IMR-90 (cell line): ENCODE results near the gene TMEM181. TPM values are rescaled to one million over a fixed set of nuclear protein-coding genes. Genes with fewer than 3 reads are reported as not detected.

Experiments
- ATAC-seq: fragments of 200-7000 bp; cut with Tn5 transposase; 2 replicates; pipeline ENCODE4 v1.9.1; 2020; ENCODE audit warnings: low read depth, mild to moderate bottlenecking, moderate library complexity
- BruUV-seq: library from RNA; stranded (reverse); fragments of 400-500 nt; replicated peaks from 2 replicates; lab custom pipeline; 2021; lab: Mats Ljungman, UMichigan
- CTCF ChIA-PET: fragments of 300-600 bp; formaldehyde crosslinking; extraction: SDS; loops from one replicate; lab custom pipeline; 2021; ENCODE audit warnings: antibody characterized with exemption; lab: Yijun Ruan, JAX
- POLR2A ChIA-PET: fragments of 300-600 bp; sonication (Branson Sonifier 250); formaldehyde crosslinking; loops from one replicate; lab custom pipeline; 2022; ENCODE audit warnings: antibody characterized with exemption; ENCODE audit not compliant: unreplicated experiment; lab: Charles Lee
- DNase-seq: peaks from one replicate; pipeline ENCODE4 v3.0.0; 2013
- H2AFZ ChIP-seq: replicated peaks from 2 replicates; pipeline ENCODE3; 2013; ENCODE audit warnings: low read length, mild to moderate bottlenecking; ENCODE audit not compliant: poor library complexity
- H2AK5ac ChIP-seq: 2 replicates; pipeline ENCODE4 v1.6.1; 2013; ENCODE audit warnings: low read depth, low read length, inconsistent platforms
- H2AK9ac ChIP-seq: replicated peaks from 2 replicates; pipeline ENCODE3; 2013; ENCODE audit warnings: mild to moderate bottlenecking, low read depth, low read length, moderate library complexity; ENCODE audit not compliant: poor library complexity
- H2BK120ac ChIP-seq: 2 replicates; pipeline ENCODE4 v1.6.1; 2013; ENCODE audit warnings: low read depth, low read length, inconsistent platforms
- H2BK15ac ChIP-seq: 3 replicates; pipeline ENCODE4 v1.6.1; 2013; ENCODE audit warnings: low read depth, low read length, inconsistent platforms
- H2BK20ac ChIP-seq: 2 replicates; pipeline ENCODE4 v1.6.1; 2013; ENCODE audit warnings: low read depth, mild to moderate bottlenecking, inconsistent platforms, low read length, moderate library complexity
- H2BK5ac ChIP-seq: 2 replicates; pipeline ENCODE4 v1.6.1; 2013; ENCODE audit warnings: mild to moderate bottlenecking, low read depth, low read length, inconsistent platforms; ENCODE audit not compliant: poor library complexity, severe bottlenecking
- H3K14ac ChIP-seq: replicated peaks from 2 replicates; pipeline ENCODE4 v1.6.1; 2013; ENCODE audit warnings: low read depth, low read length, inconsistent platforms
- H3K18ac ChIP-seq: 2 replicates; pipeline ENCODE4 v1.6.1; 2013; ENCODE audit warnings: low read depth, low read length, control low read depth
- H3K23ac ChIP-seq: 2 replicates; pipeline ENCODE4 v1.6.1; 2013; ENCODE audit warnings: low read depth, low read length, inconsistent platforms
- H3K27ac ChIP-seq: 2 replicates; pipeline ENCODE4 v1.5.1; 2013; ENCODE audit warnings: mild to moderate bottlenecking, control low read depth, low read length; ENCODE audit not compliant: insufficient read depth
- H3K27me3 ChIP-seq: 2 replicates; pipeline ENCODE4 v1.6.1; 2013; ENCODE audit warnings: low read length; ENCODE audit not compliant: control insufficient read depth, insufficient read depth
- H3K36me3 ChIP-seq: 2 replicates; pipeline ENCODE4 v1.6.1; 2013; ENCODE audit warnings: low read length, mixed read lengths; ENCODE audit not compliant: control insufficient read depth, insufficient read depth
- H3K4ac ChIP-seq: 2 replicates; pipeline ENCODE4 v1.6.1; 2013; ENCODE audit warnings: low read depth, low read length, inconsistent platforms
- H3K4me1 ChIP-seq: 2 replicates; pipeline ENCODE4 v1.6.1; 2013; ENCODE audit warnings: low read length, mixed read lengths; ENCODE audit not compliant: control insufficient read depth, insufficient read depth
- H3K4me2 ChIP-seq: 2 replicates; pipeline ENCODE4 v1.6.1; 2013; ENCODE audit warnings: low read depth, mild to moderate bottlenecking, control low read depth, low read length, moderate library complexity
- H3K4me3 ChIP-seq: 2 replicates; pipeline ENCODE4 v1.5.1; 2013; ENCODE audit warnings: low read depth, mild to moderate bottlenecking, control low read depth, low read length, moderate library complexity; ENCODE audit not compliant: insufficient read depth
- H3K56ac ChIP-seq: 2 replicates; pipeline ENCODE4 v1.6.1; 2013; ENCODE audit warnings: low read length, inconsistent platforms; ENCODE audit not compliant: insufficient read depth; ENCODE audit errors: extremely low read depth
- H3K79me1 ChIP-seq, 2 experiments: 2 replicates each; pipeline ENCODE4 v1.6.1; 2013; ENCODE audit warnings: low read length in 2 of 2, inconsistent platforms in 1 of 2, low read depth in 1 of 2
- H3K9ac ChIP-seq: 2 replicates; pipeline ENCODE4 v1.6.1; 2013; ENCODE audit warnings: low read depth, low read length, control low read depth
- H3K9me1 ChIP-seq: 2 replicates; pipeline ENCODE4 v1.6.1; 2013; ENCODE audit warnings: low read length, inconsistent platforms; ENCODE audit not compliant: insufficient read depth
- H3K9me3 ChIP-seq: 2 replicates; pipeline ENCODE4 v1.6.1; 2013; ENCODE audit warnings: low read length; ENCODE audit not compliant: control insufficient read depth, insufficient read depth
- H4K20me1 ChIP-seq: 2 replicates; pipeline ENCODE4 v1.6.1; 2013; ENCODE audit warnings: low read length, inconsistent platforms; ENCODE audit not compliant: insufficient read depth
- H4K5ac ChIP-seq: 2 replicates; pipeline ENCODE4 v1.6.1; 2013; ENCODE audit warnings: mild to moderate bottlenecking, low read depth, low read length, control low read depth
- H4K8ac ChIP-seq, 2 experiments: 2 replicates each; pipeline ENCODE4 v1.6.1; 2013; ENCODE audit warnings: low read depth in 2 of 2, low read length in 2 of 2, control low read depth in 1 of 2, inconsistent platforms in 1 of 2
- H4K91ac ChIP-seq: 2 replicates; pipeline ENCODE4 v1.6.1; 2013; ENCODE audit warnings: low read depth, low read length, inconsistent platforms; ENCODE audit not compliant: insufficient read depth
- CEBPB ChIP-seq: IDR thresholded peaks from 2 replicates; pipeline ENCODE4 v1.6.1; 2012; ENCODE audit warnings: low read depth, low read length, improper control_type of control experiment
- CHD1 ChIP-seq: IDR thresholded peaks from 2 replicates; pipeline ENCODE4 v1.6.1; 2012; ENCODE audit warnings: low read depth, low read length, improper control_type of control experiment
- ELK1 ChIP-seq: fragments of 150-350 bp; IDR thresholded peaks from 2 replicates; pipeline ENCODE4 v1.6.1; 2016; ENCODE audit warnings: low read depth, mild to moderate bottlenecking, low read length, moderate library complexity, borderline replicate concordance
- MAFK ChIP-seq: IDR thresholded peaks from 2 replicates; pipeline ENCODE4 v1.6.1; 2012; ENCODE audit warnings: low read depth, low read length, improper control_type of control experiment
- MXI1 ChIP-seq: IDR thresholded peaks from 2 replicates; pipeline ENCODE4 v1.6.1; 2012; ENCODE audit warnings: low read depth, mild to moderate bottlenecking, low read length, moderate library complexity, borderline replicate concordance
- RAD21 ChIP-seq: IDR thresholded peaks from 2 replicates; pipeline ENCODE4 v1.6.1; 2012; ENCODE audit warnings: low read length, improper control_type of control experiment
- RCOR1 ChIP-seq: IDR thresholded peaks from 2 replicates; pipeline ENCODE4 v1.6.1; 2012; ENCODE audit warnings: mild to moderate bottlenecking, low read length, improper control_type of control experiment; ENCODE audit not compliant: insufficient replicate concordance
- RFX5 ChIP-seq: IDR thresholded peaks from 2 replicates; pipeline ENCODE4 v1.8.0; 2012; ENCODE audit warnings: low read depth, mild to moderate bottlenecking, low read length, moderate library complexity
- WGBS, 2 experiments: methylation state at CpG; one replicate each; pipeline versions ENCODE4 v1.1.5 to v1.1.7; 2013; ENCODE audit warnings: missing lambda C conversion rate in 2 of 2; ENCODE audit not compliant: insufficient read length in 1 of 2; ENCODE audit errors: extremely low coverage in 2 of 2; 5-methylcytosine and 5-hydroxymethylcytosine counted together
- dilution Hi-C: fragments of 300-500 bp; cut with HindIII; formaldehyde crosslinking; loops from one replicate; pipeline ENCODE4 v1.14.3; 2018; ENCODE audit warnings: low sequenced_read_pairs; ENCODE audit not compliant: unreplicated experiment
- in situ Hi-C: fragments of 300-500 bp; cut with MboI; formaldehyde crosslinking; loops from 3 replicates; pipeline ENCODE4 v1.14.3; 2019; ENCODE audit warnings: low sequenced_read_pairs, inconsistent platforms, mixed read lengths
- intact Hi-C: fragments of 100-400 bp; cut with micrococcal nuclease; formaldehyde crosslinking; loops from 2 replicates; pipeline ENCODE4 v1.10.0; 2022
- polyA plus RNA-seq, 3 experiments: library from polyadenylated mRNA; depleted of rRNA; stranded (reverse); fragments of >200 nt; gene quantifications; 2 replicates each; pipeline ENCODE4 v1.2.3, GENCODE V29; 2012; ENCODE audit warnings: low replicate concordance in 1 of 3
- total RNA-seq: library from RNA; depleted of rRNA; stranded (reverse); fragments of >200 nt; gene quantifications from 2 replicates; pipeline ENCODE4 v1.2.3, GENCODE V29; 2012
- TF ChIP-seq, protein P1 (sequence below): fragments of 150-350 bp; IDR thresholded peaks from 2 replicates; pipeline ENCODE4 v1.6.1; 2017; ENCODE audit warnings: mild to moderate bottlenecking, antibody characterized with exemption, low read length, low read depth
- TF ChIP-seq, protein P2 (sequence below): conservative IDR thresholded peaks from 2 replicates; pipeline ENCODE4 v1.5.1; 2012; ENCODE audit warnings: mild to moderate bottlenecking, low read depth, low read length, improper control_type of control experiment

The TMEM181 gene
- total and polyA plus RNA-seq, 2 of the 4 experiments (the other 2 are of a cell fraction) = 22.8 to 27.8 TPM

DNA sequence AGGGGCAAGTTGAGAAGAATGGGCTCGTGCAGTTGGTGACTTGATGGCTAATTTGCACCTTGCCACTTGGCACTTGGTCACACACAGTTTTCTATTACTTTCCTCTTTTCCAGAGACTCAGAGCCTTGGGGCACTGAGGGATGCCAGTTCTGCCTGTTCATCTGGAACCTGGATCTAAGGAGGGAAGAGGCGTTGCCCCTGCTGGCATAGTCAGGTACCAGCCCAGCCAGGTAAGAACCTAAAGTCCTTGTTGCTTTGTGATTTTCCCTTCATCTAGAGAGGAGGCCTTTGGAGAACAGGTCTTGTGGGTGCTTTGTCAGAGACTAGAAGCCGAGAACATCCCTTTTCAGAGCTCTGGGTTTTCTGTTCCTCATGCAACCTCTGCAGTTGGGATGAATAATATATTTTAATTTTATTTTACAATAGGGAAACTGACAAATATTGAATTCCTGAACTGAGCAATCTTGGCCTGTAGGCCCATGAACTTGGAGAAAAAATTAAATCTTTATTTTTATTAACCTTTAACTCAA is 101.3 kb downstream of the TMEM181 start:
- H3K9me3 ChIP-seq = no peaks in the 10 kb centered on the region
- H3K27me3 ChIP-seq = no peaks in the 10 kb centered on the region
- no peak overlapping the region for H2BK20ac ChIP-seq
- H3K36me3 ChIP-seq = no peaks in the 10 kb centered on the region
- H3K4me2 ChIP-seq = no peak overlapping the region
- no peak overlapping the region for H3K56ac ChIP-seq
- in situ Hi-C loops = no loop called here
- no peak overlapping the region for H3K4me3 ChIP-seq
- no peak overlapping the region for H3K23ac ChIP-seq
- intact Hi-C loops = loop anchor here (5.0 kb wide), 1 partner anchor 36 kb away; no protein-coding TSS in a partner anchor
- H4K8ac ChIP-seq = no peak overlapping the region
- dilution Hi-C loops = no loop called here
- H2BK120ac ChIP-seq = no peak overlapping the region
- no peaks in the 10 kb centered on the region for H4K20me1 ChIP-seq
- no peak overlapping the region for H3K27ac ChIP-seq
- 100% methylated on average over 1 of the region's 3 CpGs; no CpG with 5 or more reads in 1 of the 2 experiments for WGBS, 2 experiments
- H2BK5ac ChIP-seq = no peak overlapping the region
- H4K5ac ChIP-seq = no peak overlapping the region
- no peak overlapping the region for H3K14ac ChIP-seq
- H2BK15ac ChIP-seq = no peak overlapping the region
- ATAC-seq (no peak), DNase-seq (no peak)
- no peak overlapping the region for H3K4ac ChIP-seq
- 0 out of 4 replicates have a peak, but pooled peaks cover 0 to 5% of the 10 kb centered on the region in 2 experiments for H3K79me1 ChIP-seq
- H2AK5ac ChIP-seq = no peak overlapping the region; the same call in 1 of the 2 replicates
- CTCF ChIA-PET = interaction anchor here (1.3 to 2.8 kb wide), 3 partner anchors 11 to 30 kb away, joined by 3 to 12 read pairs (median 4); no protein-coding TSS in a partner anchor
- TF ChIP-seq, protein P1, sequence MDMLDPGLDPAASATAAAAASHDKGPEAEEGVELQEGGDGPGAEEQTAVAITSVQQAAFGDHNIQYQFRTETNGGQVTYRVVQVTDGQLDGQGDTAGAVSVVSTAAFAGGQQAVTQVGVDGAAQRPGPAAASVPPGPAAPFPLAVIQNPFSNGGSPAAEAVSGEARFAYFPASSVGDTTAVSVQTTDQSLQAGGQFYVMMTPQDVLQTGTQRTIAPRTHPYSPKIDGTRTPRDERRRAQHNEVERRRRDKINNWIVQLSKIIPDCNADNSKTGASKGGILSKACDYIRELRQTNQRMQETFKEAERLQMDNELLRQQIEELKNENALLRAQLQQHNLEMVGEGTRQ = no peak
- no peak for TF ChIP-seq RAD21
- TF ChIP-seq CEBPB = no peak
- TF ChIP-seq CHD1 = no peak
- TF ChIP-seq MXI1 = no peak
- no peak for TF ChIP-seq MAFK
- TF ChIP-seq, protein P2, sequence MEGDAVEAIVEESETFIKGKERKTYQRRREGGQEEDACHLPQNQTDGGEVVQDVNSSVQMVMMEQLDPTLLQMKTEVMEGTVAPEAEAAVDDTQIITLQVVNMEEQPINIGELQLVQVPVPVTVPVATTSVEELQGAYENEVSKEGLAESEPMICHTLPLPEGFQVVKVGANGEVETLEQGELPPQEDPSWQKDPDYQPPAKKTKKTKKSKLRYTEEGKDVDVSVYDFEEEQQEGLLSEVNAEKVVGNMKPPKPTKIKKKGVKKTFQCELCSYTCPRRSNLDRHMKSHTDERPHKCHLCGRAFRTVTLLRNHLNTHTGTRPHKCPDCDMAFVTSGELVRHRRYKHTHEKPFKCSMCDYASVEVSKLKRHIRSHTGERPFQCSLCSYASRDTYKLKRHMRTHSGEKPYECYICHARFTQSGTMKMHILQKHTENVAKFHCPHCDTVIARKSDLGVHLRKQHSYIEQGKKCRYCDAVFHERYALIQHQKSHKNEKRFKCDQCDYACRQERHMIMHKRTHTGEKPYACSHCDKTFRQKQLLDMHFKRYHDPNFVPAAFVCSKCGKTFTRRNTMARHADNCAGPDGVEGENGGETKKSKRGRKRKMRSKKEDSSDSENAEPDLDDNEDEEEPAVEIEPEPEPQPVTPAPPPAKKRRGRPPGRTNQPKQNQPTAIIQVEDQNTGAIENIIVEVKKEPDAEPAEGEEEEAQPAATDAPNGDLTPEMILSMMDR = no peak
- no peak for TF ChIP-seq ELK1
- no peak for TF ChIP-seq RFX5
- no peak for TF ChIP-seq RCOR1
- H3K4me1 ChIP-seq = peaks cover 7% of the 10 kb centered on the region; the same call in 1 of the 2 replicates
- H3K18ac ChIP-seq = no peak overlapping the region
- no peak overlapping the region for H2AK9ac ChIP-seq
- no peak overlapping the region for H2AFZ ChIP-seq
- no peak overlapping the region for H4K91ac ChIP-seq
- POLR2A ChIA-PET = no interaction called here
- H3K9me1 ChIP-seq = no peaks in the 10 kb centered on the region
- BruUV-seq = no TSS peak
- no peak overlapping the region for H3K9ac ChIP-seq
